HG03565 (cell line): ENCODE results near the gene UBE2J1.

Experiments used
- ATAC-seq: cut with Tn5 transposase; IDR thresholded peaks from one replicate; pipeline ENCODE4 v1.9.1; 2021; ENCODE audit warnings: mild to moderate bottlenecking, moderate library complexity; ENCODE audit not compliant: unreplicated experiment

UBE2J1 gene

GRCh38 chr6:89368107-89368506 is 15.6 kb upstream of the UBE2J1 start:
- ATAC-seq: no peak

GRCh38 chr6:89364586-89364985 is 12.1 kb upstream of the UBE2J1 start:
- ATAC-seq: no peak

- ATAC-seq: no peak
Measured at GRCh38 chr6:89361171-89361570, 8.6 kb upstream of the UBE2J1 start.

GRCh38 chr6:89360415-89360999 is 8.0 kb upstream of the UBE2J1 start:
- peak; percentile 45 for ATAC-seq

- ATAC-seq: no peak
Measured at GRCh38 chr6:89359561-89359960, 7.0 kb upstream of the UBE2J1 start.

- ATAC-seq: peak; percentile 31
Measured at GRCh38 chr6:89357390-89357789, 4.9 kb upstream of the UBE2J1 start.

GRCh38 chr6:89356642-89357170 is 4.2 kb upstream of the UBE2J1 start:
- ATAC-seq: no peak

- no peak for ATAC-seq
Measured at GRCh38 chr6:89355511-89356194, 3.1 kb upstream of the UBE2J1 start.

- ATAC-seq: peak; percentile 16
Measured at GRCh38 chr6:89353702-89354392, 1.3 kb upstream of the UBE2J1 start.

- no peak for ATAC-seq
Measured at GRCh38 chr6:89353118-89353556, 615 bp upstream of the UBE2J1 start.

GRCh38 chr6:89351671-89352277 is 748 bp downstream of the UBE2J1 start:
- ATAC-seq: no peak

GRCh38 chr6:89350281-89350966 is 2.1 kb downstream of the UBE2J1 start:
- peak; percentile 31 for ATAC-seq

- ATAC-seq: no peak
Measured at GRCh38 chr6:89348372-89348771, 4.2 kb downstream of the UBE2J1 start.

GRCh38 chr6:89347825-89348224 is 4.7 kb downstream of the UBE2J1 start:
- ATAC-seq: no peak

- no peak for ATAC-seq
Measured at GRCh38 chr6:89346433-89346832, 6.1 kb downstream of the UBE2J1 start.

- no peak for ATAC-seq
Measured at GRCh38 chr6:89339565-89339964, 13.0 kb downstream of the UBE2J1 start.

GRCh38 chr6:89335164-89335563 is 17.4 kb downstream of the UBE2J1 start:
- ATAC-seq: no peak

GRCh38 chr6:89330910-89331309 is 21.6 kb downstream of the UBE2J1 start:
- ATAC-seq: no peak

- no peak for ATAC-seq
Measured at GRCh38 chr6:89328976-89329375, 23.5 kb downstream of the UBE2J1 start.

- ATAC-seq: no peak
Measured at GRCh38 chr6:89324304-89324703, 28.2 kb downstream of the UBE2J1 start.

- no peak for ATAC-seq
Measured at GRCh38 chr6:89323511-89323971, 29.0 kb downstream of the UBE2J1 start.
